GM18870 (cell line): ENCODE measurements around the gene PPP1R9B.

Experiments used
- ATAC-seq: cut with Tn5 transposase; IDR thresholded peaks from one replicate; pipeline ENCODE4 v1.9.1; 2021; ENCODE audit warnings: moderate library complexity; ENCODE audit not compliant: unreplicated experiment

PPP1R9B gene

DNA sequence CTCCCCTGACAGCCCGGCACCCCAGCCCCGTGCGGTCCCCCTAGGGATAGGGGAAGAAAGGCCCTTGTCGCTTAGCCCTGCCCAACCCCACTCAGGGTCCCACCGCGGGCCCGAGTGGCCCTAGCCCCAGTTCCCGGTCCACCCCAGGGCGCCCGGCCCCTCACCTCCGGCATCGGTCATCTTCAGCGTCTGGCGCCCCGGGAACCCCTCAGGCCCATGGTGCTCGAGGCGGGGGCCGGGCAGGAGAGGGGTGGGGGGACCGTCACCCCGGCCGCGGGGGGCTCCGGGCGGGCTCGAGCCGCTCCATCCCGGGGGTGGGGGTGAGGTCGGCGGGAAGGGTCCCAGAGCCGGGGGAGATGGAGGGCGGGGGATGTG, 21.1 kb downstream of the PPP1R9B start:
- ATAC-seq: no peak

DNA sequence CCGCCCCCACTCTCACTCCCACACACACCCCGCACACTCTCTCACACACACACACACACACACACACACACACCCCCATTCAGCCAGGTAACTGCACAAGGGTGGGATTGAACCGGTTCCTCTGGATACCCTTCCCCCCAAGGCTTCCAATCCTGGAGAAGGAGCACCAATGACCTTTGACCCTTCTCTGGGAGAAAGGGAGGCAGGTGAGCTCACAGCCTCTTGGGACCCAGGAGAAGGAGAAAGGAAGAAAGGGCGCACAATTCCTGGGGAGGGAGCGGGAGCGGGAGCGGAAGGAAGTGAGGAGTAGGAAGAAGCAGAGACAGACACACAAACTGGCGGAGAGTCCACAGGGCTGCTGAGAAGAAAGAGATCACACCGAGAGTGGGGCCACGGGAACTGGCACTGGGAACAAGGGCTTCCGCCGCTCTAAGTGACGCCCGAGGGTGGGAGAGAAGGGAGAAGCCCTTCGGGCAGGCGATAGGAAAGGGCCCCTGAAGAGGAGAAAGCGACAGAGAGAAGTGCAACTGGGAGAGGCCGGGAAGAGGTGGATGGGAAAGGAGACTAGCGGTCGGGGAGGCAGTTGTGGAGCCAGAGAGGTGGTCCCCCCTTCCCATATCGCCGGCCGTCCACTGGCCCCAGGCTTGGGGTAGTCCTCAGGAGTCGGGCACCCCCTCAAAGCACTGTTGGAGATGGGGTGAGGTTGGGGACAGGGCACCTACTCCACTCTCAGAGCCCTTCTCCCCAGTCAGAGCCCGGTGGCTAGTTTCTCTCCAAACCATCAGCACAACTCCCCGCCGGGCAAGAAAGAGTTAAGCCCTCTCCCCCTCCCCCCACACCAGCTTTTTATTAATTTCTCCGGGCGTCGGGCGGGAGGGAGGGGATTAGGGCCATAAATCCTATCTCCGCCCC, 21.8 kb downstream of the PPP1R9B start:
- ATAC-seq: no peak

GRCh38 chr17:50127697-50128361, 22.6 kb downstream of the PPP1R9B start:
- no peak for ATAC-seq

- ATAC-seq: no peak
Observed at GRCh38 chr17:50125420-50125997, 25.0 kb downstream of the PPP1R9B start.

GRCh38 chr17:50123649-50124349, 26.7 kb downstream of the PPP1R9B start:
- no peak for ATAC-seq

- ATAC-seq: no peak
Observed at GRCh38 chr17:50122945-50123344, 27.5 kb downstream of the PPP1R9B start.

DNA sequence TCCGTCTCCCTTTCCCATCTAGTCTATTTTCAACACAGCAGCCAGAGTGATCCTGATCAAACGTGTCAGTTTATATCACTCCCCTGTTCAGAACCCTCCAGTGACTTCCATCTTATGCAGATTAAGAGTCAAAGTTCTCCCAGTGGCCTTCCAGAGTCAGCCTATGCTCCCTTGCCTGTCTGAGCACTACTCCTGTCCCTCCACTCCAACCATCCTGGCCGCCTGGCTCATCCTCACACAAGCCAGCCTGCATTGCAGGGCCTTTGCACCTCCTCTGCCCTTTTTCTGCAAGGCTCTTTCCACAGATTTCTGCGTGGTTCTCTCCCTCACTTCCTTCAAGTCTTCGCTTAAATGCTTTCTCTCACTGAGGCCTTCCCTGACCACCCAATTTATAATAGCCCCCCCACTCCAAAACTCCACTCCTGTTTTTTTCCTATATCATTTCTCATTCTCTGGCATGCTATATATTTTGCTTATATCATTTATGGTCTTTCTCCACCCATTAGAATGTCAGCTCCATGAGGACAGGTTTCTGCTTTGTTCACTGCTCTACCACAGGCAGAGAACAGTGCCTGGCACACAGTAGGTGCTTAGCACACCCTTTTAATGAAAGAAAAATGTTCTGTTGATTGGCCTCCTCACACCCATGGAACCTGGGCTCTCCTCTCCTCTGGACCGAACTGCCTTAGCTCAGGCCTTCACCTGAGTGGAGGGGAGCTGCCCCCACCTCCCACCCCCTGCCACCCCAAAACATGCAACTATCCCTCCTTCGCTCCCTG, 29.8 kb downstream of the PPP1R9B start:
- no peak for ATAC-seq

DNA sequence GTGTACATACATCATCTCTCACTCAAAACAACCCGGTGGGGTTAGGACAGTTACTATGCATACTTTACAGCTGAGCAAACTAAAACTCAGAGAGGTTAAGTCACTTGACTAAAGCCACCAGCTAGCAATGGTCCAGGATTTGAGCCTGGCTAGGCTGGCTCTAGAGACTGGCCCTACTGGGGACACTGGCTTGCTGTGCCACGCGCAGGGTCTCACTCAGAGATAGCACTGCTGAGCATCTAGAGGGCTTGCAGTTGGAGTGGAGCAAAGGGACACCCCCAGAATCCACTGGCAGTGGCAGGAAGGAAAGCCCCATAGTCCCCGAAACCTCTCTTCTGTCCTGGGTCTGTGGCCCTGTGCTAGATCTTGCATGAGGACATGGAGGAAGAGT, 31.7 kb downstream of the PPP1R9B start:
- ATAC-seq: no peak

DNA sequence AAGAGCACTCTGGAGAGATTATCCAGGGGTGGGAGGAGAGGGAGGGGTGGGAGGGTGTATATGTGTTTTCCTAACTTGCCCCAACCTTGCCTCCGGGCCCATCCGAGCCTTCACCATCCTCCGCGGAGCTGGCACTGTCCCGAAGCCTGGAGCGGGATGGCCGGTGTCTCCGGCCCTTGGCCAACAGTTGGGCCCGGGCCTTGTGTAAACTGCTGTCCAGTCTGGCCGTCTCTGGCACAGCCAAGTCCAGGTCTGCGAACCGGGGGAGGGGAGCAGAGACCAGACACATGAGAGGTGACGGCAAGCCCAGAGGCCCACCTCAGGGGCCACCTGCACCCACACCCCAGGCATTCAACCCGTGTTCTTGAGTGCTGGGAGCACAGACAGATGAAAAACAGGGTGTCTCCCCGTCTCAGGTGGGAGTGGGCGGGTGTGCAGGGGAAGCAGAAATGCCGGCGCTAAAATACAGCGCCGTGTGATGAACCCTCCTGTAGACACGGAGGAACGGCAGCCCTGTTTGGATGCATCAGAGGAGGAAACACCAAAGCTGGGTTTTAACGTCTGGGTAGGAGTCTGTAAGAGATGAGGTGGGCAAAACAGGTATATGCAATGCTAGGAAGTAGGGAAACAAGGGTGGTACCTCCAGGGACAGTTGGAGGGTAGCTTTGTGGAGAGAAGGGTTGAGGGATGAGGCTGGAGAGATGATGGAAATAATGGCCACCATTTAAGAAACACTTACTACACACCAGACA, 32.2 kb downstream of the PPP1R9B start:
- no peak for ATAC-seq

- ATAC-seq: no peak
Observed at GRCh38 chr17:50117202-50118051, 33.0 kb downstream of the PPP1R9B start.

- ATAC-seq: no peak
Observed at GRCh38 chr17:50115756-50116155, 34.7 kb downstream of the PPP1R9B start.

- no peak for ATAC-seq
Observed at GRCh38 chr17:50114849-50115357, 35.6 kb downstream of the PPP1R9B start.

DNA sequence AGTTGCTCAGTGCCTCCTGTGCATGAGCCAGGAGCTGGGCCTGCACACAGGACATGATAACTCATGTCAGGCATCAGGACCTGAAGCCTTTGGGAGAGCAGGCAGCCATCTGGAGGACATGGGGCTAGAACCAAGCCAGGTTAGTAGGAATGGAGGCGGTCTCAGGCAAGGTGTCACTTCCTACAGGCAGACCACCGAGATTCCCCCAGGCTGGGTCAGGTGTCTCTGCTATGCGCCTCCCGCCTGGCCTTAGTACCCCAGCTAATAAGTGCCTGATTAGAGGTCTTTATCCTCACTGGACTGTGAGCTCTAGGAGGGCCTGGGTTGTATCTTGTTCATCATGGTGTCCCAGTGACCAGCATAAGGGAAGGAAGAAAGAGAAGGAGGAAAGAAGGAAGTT, 36.1 kb downstream of the PPP1R9B start:
- no peak for ATAC-seq

DNA sequence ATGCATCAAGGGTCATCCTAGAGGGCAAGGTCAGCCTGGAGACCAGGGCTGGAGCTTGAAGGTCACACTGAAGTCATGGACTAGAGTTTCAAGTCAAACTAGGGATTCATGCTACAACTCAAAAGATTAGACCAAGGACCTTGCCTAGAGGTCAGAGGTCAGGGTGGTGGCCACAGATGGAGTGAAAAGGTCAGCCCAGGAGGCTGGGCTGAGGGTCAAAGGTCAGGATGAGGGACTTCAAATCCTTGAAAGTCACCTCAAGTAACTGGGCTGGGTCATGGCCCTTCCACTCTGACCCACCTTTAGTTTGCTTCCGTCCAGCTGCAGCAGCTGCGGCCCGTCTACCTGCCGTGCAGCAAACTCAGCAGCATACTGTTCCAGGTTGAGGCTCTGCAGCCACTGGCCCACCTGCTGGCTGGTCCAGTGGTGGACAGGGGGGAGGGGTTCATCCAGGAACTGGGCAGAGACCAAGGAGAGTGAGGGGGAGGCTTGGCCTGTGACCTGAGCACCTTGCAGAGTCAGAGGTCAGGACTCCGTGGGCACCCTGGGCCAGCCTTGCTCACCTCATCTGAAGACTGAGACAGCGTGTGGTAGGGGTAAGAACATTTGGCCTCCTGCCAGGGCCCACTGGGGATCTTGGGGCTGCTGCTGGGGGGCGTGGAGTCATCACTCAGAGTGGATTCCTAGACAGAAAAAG, 36.7 kb downstream of the PPP1R9B start:
- ATAC-seq: no peak

- no peak for ATAC-seq
Observed at GRCh38 chr17:50112694-50113093, 37.8 kb downstream of the PPP1R9B start.

DNA sequence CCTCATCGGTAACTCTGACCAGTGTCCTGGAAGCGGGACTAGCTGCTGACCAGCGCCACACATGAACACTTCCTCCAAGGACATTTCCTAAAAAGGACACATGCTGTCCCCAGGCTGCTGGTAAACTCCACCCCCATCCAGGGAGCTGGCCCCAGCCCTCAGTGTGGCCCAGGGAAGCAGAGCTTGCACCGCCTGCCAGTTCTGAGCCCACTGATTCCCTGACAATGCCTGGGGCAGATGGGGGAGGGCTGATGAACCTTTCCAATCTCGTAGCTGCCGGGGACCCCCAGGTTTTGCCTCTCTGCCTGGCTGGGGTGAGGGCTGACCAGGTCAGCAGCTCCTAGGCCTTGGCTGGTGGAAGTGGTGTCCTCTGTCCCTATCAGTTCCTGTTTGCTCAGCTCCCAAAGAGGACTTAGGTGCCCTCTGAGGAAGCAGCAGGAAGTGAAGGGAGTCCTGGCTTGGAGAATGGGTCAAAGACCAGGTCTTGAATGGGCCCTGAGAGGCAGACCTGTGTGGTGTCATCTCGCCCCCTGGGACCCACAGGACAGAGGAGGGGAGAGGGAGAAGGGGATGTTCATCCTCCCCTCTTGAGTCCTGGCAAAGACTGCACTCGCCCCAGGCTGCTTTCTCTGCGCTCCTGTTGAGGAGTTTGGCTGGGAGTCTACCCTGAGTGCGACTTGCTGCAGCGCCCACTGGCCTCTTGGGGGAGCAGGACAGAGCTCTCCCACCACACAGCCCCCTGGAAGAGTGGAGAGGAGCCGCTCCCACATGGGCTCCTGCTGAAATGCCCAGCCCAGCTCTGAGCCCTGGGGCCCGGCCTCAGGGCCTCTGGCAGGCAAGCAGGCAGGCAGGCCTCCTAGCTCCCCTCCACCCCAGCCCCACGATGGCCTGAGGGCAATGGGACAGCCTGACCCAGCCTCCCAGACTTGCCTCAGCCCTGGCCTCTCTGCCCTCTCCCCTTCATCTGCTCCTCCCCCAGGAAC, 38.5 kb downstream of the PPP1R9B start:
- no peak for ATAC-seq
